HG03175 (cell line): ENCODE results near the gene MORC2.

Experiments
- ATAC-seq: cut with Tn5 transposase; IDR thresholded peaks from one replicate; pipeline ENCODE4 v1.9.1; 2021; ENCODE audit warnings: mild to moderate bottlenecking, moderate library complexity; ENCODE audit not compliant: unreplicated experiment

The MORC2 gene

DNA sequence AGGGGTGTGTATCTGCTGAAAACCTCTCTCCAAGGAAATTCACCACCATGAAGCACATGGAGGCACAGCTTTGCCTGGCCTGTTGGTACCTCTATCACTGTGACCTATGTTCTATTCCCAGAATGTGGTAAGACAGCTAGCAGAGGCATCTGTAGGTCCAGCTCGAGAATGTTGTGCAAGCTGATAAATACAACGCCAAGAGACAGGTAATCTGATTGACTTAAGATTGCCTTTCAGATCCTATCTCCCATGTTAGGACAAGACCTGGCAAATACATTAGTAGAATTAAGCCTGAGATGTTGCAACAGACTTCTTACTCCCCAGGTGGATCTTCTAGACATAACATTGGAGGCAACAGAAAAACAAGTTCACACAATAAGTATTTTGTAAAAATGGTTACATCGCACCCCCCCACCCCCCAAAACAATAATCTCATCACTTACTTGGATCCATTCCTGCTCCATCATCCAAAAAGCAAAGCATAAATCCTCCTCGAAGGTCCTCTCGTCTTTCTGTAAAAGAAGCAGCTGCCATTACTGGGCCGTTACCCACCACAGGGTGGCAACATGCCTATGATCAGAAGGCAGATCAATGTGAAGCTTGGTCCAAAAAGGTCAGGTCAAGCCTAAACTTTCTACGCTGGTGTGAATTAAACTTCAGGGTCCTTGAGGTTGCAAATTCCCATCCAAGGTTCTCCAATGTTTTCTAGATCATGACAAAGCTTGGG, 18.5 kb downstream of the MORC2 start:
- ATAC-seq, result no peak

DNA sequence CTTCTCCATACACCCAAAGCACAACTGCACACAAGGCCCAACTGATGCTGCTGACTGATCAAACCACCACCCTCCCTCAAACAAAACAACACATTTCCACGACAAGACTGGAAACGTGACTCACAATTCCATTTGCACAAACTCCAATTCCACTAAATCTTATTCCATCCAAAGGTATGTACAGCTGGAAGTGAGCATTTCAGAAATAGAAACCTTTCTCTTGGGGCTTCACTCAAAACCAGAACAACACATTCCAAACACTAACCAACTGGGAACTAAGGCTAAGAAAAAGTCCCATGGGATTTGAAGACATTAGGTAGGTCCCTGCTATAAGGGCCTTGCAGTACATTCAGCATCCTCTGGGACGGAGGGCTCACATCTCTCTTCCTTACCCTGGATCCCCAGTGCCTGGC, 19.6 kb downstream of the MORC2 start:
- no peak for ATAC-seq

GRCh38 chr22:30947816-30948454, 20.6 kb downstream of the MORC2 start:
- ATAC-seq, result no peak

GRCh38 chr22:30947173-30947815, 21.3 kb downstream of the MORC2 start:
- no peak for ATAC-seq

DNA sequence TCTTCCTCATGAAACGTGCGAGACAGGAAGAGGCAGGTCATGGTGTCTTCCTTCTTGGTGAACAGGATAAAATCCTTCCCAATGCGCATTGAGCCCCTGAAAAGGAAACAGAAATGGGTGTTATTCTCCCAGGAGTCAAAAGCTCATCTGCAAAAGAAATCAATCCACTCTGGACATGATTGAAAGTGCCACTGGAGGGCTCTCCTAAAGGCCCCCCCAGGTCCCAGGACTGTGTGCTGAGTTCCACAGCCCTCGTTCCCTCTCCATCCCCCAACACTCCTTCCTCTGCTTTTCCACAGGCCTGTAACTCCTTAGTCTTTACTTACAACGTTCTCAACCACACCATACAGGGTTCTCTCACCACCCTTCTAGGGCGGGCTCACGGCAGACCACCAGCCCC, 22.2 kb downstream of the MORC2 start:
- ATAC-seq, result no peak

- ATAC-seq, result no peak
These were observed 22.9 kb downstream of the MORC2 start for GRCh38 chr22:30945653-30946052.

DNA sequence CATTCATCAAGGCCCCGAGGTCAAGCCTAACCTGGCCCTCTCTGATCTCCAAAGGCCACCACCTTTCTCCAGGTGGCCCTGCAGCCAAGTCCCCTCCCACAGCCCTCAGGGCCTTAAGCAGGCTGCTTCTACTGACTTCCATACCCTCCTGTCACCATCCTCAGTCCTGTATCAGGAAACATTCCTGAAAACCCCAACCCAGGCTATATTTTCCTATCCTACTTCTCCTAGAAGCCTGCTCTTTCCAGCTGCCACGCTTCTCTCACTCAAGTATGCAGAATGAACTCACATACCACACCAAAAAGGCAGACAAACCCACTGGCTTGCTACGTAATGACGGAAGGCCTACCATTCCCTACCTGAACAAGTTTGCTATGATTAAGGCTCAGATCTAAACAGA, 23.6 kb downstream of the MORC2 start:
- ATAC-seq, result no peak

GRCh38 chr22:30943368-30943767, 25.2 kb downstream of the MORC2 start:
- ATAC-seq, result no peak

- ATAC-seq, result no peak
These were observed 27.2 kb downstream of the MORC2 start for GRCh38 chr22:30941363-30941740.

GRCh38 chr22:30940685-30941362, 27.8 kb downstream of the MORC2 start:
- no peak for ATAC-seq

DNA sequence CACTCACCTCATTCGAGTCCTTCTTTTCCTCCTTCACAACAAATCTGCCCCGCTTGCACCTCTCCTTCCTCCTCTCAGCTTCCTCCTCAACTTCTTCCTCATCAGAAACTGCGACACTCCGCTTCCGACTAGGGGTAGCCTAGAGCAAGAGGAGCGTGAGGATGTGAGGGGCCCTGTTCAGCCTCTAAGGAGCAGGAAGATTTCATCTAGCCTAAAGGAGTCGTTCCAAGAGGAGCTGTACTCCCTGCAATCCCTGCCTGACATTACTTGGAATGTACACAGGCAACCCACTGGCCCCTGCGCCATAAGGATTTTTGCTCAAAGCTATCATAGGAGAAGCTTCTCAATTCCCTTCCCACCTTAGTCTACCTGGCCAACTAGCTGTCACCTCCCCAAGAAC, 34.5 kb downstream of the MORC2 start:
- ATAC-seq, result no peak

DNA sequence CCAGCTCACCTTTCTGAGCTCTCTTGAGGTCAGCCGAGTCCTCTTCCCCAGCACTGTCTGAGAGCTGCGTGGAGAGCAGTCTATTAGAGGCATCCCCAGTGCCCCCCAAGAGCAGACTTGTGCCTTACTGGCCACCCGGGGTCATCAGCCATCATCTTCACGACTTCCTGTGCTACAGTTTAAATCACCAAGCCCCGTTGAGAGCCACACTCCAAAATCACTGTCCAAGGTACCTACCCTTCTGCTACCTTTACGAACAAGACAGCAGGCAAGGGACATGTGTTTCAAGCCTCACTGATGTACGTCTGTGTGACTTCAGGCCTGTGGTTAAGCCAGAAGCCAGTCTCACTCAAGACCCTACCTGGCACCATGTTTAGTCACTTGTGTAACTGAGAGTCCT, 35.1 kb downstream of the MORC2 start:
- no peak for ATAC-seq

DNA sequence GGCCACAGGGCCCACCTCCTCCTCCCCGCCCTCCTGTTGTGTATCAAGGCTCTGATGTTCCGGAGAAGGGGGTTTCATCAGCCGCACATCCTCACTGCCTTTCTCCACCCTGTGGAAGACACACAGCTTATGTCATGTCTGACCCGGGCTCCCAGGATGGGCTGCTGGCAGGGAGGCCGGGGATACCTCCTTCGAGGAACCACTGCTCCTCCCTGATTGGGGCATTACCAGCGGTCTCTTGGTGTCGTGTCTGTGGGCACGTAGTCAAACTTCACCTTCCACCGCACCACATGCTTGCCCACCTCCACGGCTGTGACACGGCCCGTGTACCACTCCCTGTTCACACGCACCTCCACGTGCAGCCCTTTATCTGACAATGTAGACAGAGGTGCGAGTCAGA, 35.9 kb downstream of the MORC2 start:
- no peak for ATAC-seq

GRCh38 chr22:30931541-30932300, 36.9 kb downstream of the MORC2 start:
- no peak for ATAC-seq

DNA sequence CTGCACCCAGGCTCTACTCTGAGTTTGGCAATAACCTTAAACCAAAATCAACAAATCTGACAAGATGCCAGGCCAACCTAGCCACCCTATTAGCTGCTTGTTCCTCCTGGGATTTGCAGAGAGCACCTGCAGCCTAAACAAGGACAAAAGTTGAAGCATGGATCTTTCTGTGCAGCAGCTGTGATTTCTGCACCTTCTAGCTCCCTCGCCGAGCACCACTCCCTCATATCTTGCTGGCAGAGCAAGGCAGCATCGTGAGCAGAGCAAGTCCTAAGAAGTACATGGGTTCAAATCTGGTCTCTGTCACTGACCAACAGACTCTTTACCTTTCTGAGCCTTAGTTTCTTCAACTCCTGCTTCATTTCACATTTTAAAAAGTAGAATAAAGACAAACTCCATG, 38.3 kb downstream of the MORC2 start:
- no peak for ATAC-seq

DNA sequence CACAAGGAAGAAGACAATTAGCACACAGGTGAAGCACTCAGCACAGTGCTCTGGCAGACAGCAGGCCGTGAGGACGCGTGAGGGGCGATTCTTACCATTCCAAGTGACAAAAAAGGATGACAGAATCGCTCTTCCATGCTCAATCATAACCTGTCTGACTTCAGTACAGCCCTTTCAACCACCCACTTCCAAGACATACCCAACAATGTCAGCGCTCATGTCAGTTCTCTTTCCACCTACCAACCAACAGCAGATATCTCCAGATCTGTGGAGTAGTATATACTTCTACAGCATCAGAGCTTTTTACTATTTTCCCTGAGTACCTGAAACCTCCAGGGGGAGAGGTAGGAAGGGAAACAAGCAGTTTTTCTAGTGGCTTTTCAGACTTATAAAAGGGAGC, 40.2 kb downstream of the MORC2 start:
- ATAC-seq, result no peak

- no peak for ATAC-seq
These were observed 40.8 kb downstream of the MORC2 start for GRCh38 chr22:30927806-30928205.

- no peak for ATAC-seq
These were observed 41.9 kb downstream of the MORC2 start for GRCh38 chr22:30926706-30927105.

- ATAC-seq, result no peak
These were observed 42.9 kb downstream of the MORC2 start for GRCh38 chr22:30925667-30926066.

- no peak for ATAC-seq
These were observed 45.2 kb downstream of the MORC2 start for GRCh38 chr22:30923168-30923900.
